GM23338 (cell line): ENCODE measurements around the gene ZFHX2. TPM values are rescaled to one million over a fixed set of nuclear protein-coding genes. Genes with fewer than 3 reads are reported as not detected.
A peak's percentile ranks its signal among the peaks of the same experiment; 100 is the strongest.

Experiments
- ATAC-seq: fragments of 200-7000 bp; cut with Tn5 transposase; 3 replicates; pipeline ENCODE4 v1.9.1; 2020
- DNase-seq: peaks from one replicate; pipeline ENCODE4 v3.0.0-alpha.2; 2015; ENCODE audit warnings: low spot score
- H2AFZ ChIP-seq: fragments of 200-600 bp; sonication (generic); 2 replicates; pipeline ENCODE4 v1.8.0; 2016; ENCODE audit warnings: antibody characterized with exemption, mild to moderate bottlenecking, moderate library complexity
- H3F3A ChIP-seq: fragments of 200-600 bp; sonication (generic); replicated peaks from 2 replicates; pipeline ENCODE4 v1.8.0; 2017; ENCODE audit warnings: antibody characterized with exemption, mixed run types, low read depth
- H3K27ac ChIP-seq: fragments of 200-600 bp; sonication (generic); 2 replicates; pipeline ENCODE4 v1.6.1; 2016; ENCODE audit warnings: low read depth
- H3K27me3 ChIP-seq: fragments of 200-600 bp; sonication (generic); 2 replicates; pipeline ENCODE4 v1.8.0; 2016; ENCODE audit warnings: mild to moderate bottlenecking, mixed run types, moderate library complexity; ENCODE audit not compliant: insufficient read depth
- H3K36me3 ChIP-seq: fragments of 200-600 bp; sonication (generic); 2 replicates; pipeline ENCODE4 v1.8.0; 2016; ENCODE audit warnings: mild to moderate bottlenecking; ENCODE audit not compliant: insufficient read depth
- H3K4me1 ChIP-seq: fragments of 200-600 bp; sonication (generic); 2 replicates; pipeline ENCODE4 v1.8.0; 2016; ENCODE audit warnings: mild to moderate bottlenecking, moderate library complexity; ENCODE audit not compliant: insufficient read depth
- H3K4me2 ChIP-seq: fragments of 200-600 bp; sonication (generic); 2 replicates; pipeline ENCODE4 v1.7.1; 2017; ENCODE audit warnings: mixed run types
- H3K4me3 ChIP-seq: fragments of 200-600 bp; sonication (generic); 2 replicates; pipeline ENCODE4 v1.6.1; 2016; ENCODE audit warnings: mixed run types
- H3K79me2 ChIP-seq: fragments of 200-600 bp; sonication (generic); replicated peaks from 2 replicates; pipeline ENCODE4 v1.8.0; 2017; ENCODE audit warnings: mild to moderate bottlenecking; ENCODE audit not compliant: insufficient read depth
- H3K9me2 ChIP-seq: fragments of 200-600 bp; sonication (generic); 2 replicates; pipeline ENCODE4 v1.8.0; 2017; ENCODE audit not compliant: insufficient read depth
- H4K20me1 ChIP-seq: fragments of 200-600 bp; sonication (generic); replicated peaks from 2 replicates; pipeline ENCODE4 v1.8.0; 2017; ENCODE audit warnings: mild to moderate bottlenecking; ENCODE audit not compliant: insufficient read depth
- H3K27ac Mint-ChIP-seq: 2 replicates; pipeline ENCODE4 v1.8.0; 2020; ENCODE audit warnings: inconsistent platforms, mild to moderate bottlenecking, moderate library complexity, mixed read lengths
- H3K27me3 Mint-ChIP-seq: 3 replicates; pipeline ENCODE4 v1.8.0; 2022; ENCODE audit warnings: low read depth, mild to moderate bottlenecking, moderate library complexity, mixed read lengths, inconsistent platforms; ENCODE audit not compliant: insufficient read depth, poor library complexity
- H3K36me3 Mint-ChIP-seq: 3 replicates; pipeline ENCODE4 v1.8.0; 2021; ENCODE audit warnings: low read depth, mild to moderate bottlenecking, inconsistent platforms, moderate library complexity, mixed read lengths
- H3K4me1 Mint-ChIP-seq: 3 replicates; pipeline ENCODE4 v1.8.0; 2020; ENCODE audit warnings: mild to moderate bottlenecking, inconsistent platforms, mixed read lengths
- H3K4me3 Mint-ChIP-seq: 3 replicates; pipeline ENCODE4 v1.8.0; 2021; ENCODE audit warnings: moderate library complexity, mild to moderate bottlenecking, inconsistent platforms, mixed read lengths
- H3K9me3 Mint-ChIP-seq: 3 replicates; pipeline ENCODE4 v1.8.0; 2020; ENCODE audit warnings: moderate library complexity, mild to moderate bottlenecking, inconsistent platforms, mixed read lengths
- ETS1 ChIP-seq: IDR thresholded peaks from 2 replicates; pipeline ENCODE4 v1.6.1; 2016; ENCODE audit warnings: antibody characterized with exemption
- JUNB ChIP-seq: IDR thresholded peaks from one replicate; pipeline ENCODE4 v1.6.1; 2016; ENCODE audit warnings: antibody characterized with exemption; ENCODE audit not compliant: unreplicated experiment
- NANOG ChIP-seq: IDR thresholded peaks from 2 replicates; pipeline ENCODE4 v1.6.1; 2016; ENCODE audit warnings: antibody characterized with exemption, borderline replicate concordance
- POLR2AphosphoS5 ChIP-seq: IDR thresholded peaks from 2 replicates; pipeline ENCODE4 v1.6.1; 2016; ENCODE audit warnings: antibody characterized with exemption, low read depth
- REST ChIP-seq: IDR thresholded peaks from one replicate; pipeline ENCODE4 v1.6.1; 2018; ENCODE audit warnings: antibody characterized with exemption; ENCODE audit not compliant: unreplicated experiment
- ZNF114 ChIP-seq: fragments of 250-450 bp; sonication (Bioruptor Pico); IDR thresholded peaks from 2 replicates; pipeline ENCODE4 v1.5.0; 2020; ENCODE audit warnings: mild to moderate bottlenecking, moderate library complexity
- ZNF331 ChIP-seq: fragments of 250-450 bp; sonication (Bioruptor Pico); IDR thresholded peaks from 2 replicates; pipeline ENCODE4 v1.5.0; 2020; ENCODE audit warnings: low read depth, mild to moderate bottlenecking, moderate library complexity
- ZNF462 ChIP-seq: fragments of 250-450 bp; sonication (Bioruptor Pico); IDR thresholded peaks from 2 replicates; pipeline ENCODE4 v1.5.0; 2020; ENCODE audit warnings: mild to moderate bottlenecking, moderate library complexity
- polyA plus RNA-seq: library from polyadenylated mRNA; unstranded; fragments of >200 nt; fragmentation: Nextera tagmentation; extraction: Ambion mirVana; gene quantifications from 2 replicates; pipeline ENCODE4 v1.2.1, GENCODE V29; 2016
- total RNA-seq: library from RNA; depleted of rRNA; stranded (reverse); fragments of >200 nt; shearing (Covaris generic); gene quantifications from 2 replicates; pipeline ENCODE4 v1.2.3, GENCODE V29; 2014

The ZFHX2 gene
- total and polyA plus RNA-seq, 2 experiments from 2014 or later: 11.6 to 18.5 TPM

DNA sequence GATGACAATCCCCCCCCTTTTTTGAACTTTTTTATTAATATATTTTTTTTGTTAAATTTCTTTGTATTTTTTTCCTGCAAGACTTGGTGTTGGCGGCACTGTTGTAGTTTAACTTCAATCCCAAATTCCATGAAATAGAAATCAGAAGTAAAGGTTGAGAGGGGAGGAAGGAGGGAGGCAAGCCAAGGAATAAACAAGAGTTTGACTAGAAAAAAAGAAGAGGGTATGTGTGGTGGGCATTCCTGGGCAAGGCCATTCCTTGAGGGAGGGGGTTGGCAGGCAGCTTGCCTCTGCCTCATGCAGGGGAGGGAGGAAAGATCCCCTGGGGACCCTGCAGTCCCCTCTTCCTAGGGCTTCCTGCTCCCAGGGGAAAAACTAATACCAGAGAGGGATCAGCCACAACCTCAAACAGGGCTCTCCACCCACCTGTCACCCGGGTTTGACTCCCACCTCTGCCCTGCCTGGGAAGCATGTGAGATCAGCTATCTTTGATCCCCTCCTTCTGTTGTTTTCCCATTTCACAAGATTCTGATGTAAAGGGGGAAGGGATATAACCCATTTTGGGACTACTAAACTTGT is 16.5 kb upstream of the ZFHX2 start:
- TF ChIP-seq ETS1 (no peak), JUNB (no peak), ZNF114 (CRISPR knock-in tag) (no peak), ZNF331 (no peak)
- Mint-ChIP-seq H3K9me3 (peaks cover 4% of the 10 kb centered on the region; the same call in 1 of the 3 replicates), H3K27me3 (peaks cover 36% of the 10 kb centered on the region), H3K27ac (0 out of 2 replicates have a peak overlapping the region, but pooled peaks have one; percentile 90), H3K4me3 (peak overlapping the region; percentile 96), H3K36me3 (peaks cover 31% of the 10 kb centered on the region), H3K4me1 (peaks cover 44% of the 10 kb centered on the region)
- Histone ChIP-seq H3F3A (peaks cover 15% of the 10 kb centered on the region), H3K9me2 (no peaks in the 10 kb centered on the region), H3K79me2 (no peaks in the 10 kb centered on the region), H3K36me3 (no peaks in the 10 kb centered on the region), H3K4me1 (peaks cover 31% of the 10 kb centered on the region), H3K4me2 (peak overlapping the region; percentile 86), H3K27ac (peak overlapping the region; percentile 91), H2AFZ (no peak overlapping the region), H4K20me1 (no peaks in the 10 kb centered on the region), H3K27me3 (no peaks in the 10 kb centered on the region), H3K4me3 (peak overlapping the region; percentile 80)
- no peak for ATAC-seq
- DNase-seq: no peak

GRCh38 chr14:23567186-23568020 is 15.8 kb upstream of the ZFHX2 start, which contains the start of gene AP1G2:
Gene AP1G2 (minus strand): TSS chr14:23567791. CDS start chr14:23567314, 477 bp downstream.
- Histone ChIP-seq H3K4me2 (peak within 1 kb of the TSS; percentile 86), H3K36me3 (no peaks in the 10 kb centered on the region), H2AFZ (peak within 1 kb of the TSS; percentile 44; the same call in 1 of the 2 replicates), H3K27me3 (no peaks in the 10 kb centered on the region), H3K27ac (peak within 1 kb of the TSS; percentile 91), H3K4me1 (peaks cover 31% of the 10 kb centered on the region), H3F3A (peaks cover 15% of the 10 kb centered on the region), H3K9me2 (no peaks in the 10 kb centered on the region), H3K79me2 (no peaks in the 10 kb centered on the region), H4K20me1 (no peaks in the 10 kb centered on the region), H3K4me3 (peak within 1 kb of the TSS; percentile 80)
- peaks cover 39% of the 10 kb centered on the region for H3K27me3 Mint-ChIP-seq
- DNase-seq: peak; percentile 94
- peaks cover 37% of the 10 kb centered on the region for H3K4me1 Mint-ChIP-seq
- H3K9me3 Mint-ChIP-seq: peaks cover 4% of the 10 kb centered on the region; the same call in 1 of the 3 replicates
- peak within 1 kb of the TSS; percentile 90 for H3K27ac Mint-ChIP-seq
- peak within 1 kb of the TSS; percentile 96 for H3K4me3 Mint-ChIP-seq
- peaks cover 29% of the 10 kb centered on the region for H3K36me3 Mint-ChIP-seq
- ATAC-seq: peak; percentile 79
- TF ChIP-seq POLR2AphosphoS5 (peak; percentile 96), ZNF462 (no peak), REST (no peak), ZNF331 (no peak), NANOG (no peak)
